IMR-90 (cell line): ENCODE measurements around the gene SMIM14. TPM values are rescaled to one million over a fixed set of nuclear protein-coding genes. Genes with fewer than 3 reads are reported as not detected.
A peak's percentile ranks its signal among the peaks of the same experiment; 100 is the strongest.

Experiments
- BHLHE40 ChIP-seq: fragments of 150-350 bp; IDR thresholded peaks from 2 replicates; pipeline ENCODE4 v1.6.1; 2016; ENCODE audit warnings: mild to moderate bottlenecking, low read depth, low read length
- CEBPB ChIP-seq: IDR thresholded peaks from 2 replicates; pipeline ENCODE4 v1.6.1; 2012; ENCODE audit warnings: low read depth, low read length, improper control_type of control experiment
- CTCF ChIP-seq: conservative IDR thresholded peaks from 2 replicates; pipeline ENCODE4 v1.5.1; 2012; ENCODE audit warnings: mild to moderate bottlenecking, low read depth, low read length, improper control_type of control experiment
- FOS ChIP-seq: fragments of 150-350 bp; IDR thresholded peaks from 2 replicates; pipeline ENCODE4 v1.6.1; 2016; ENCODE audit warnings: low read depth, low read length
- polyA plus RNA-seq, 3 experiments: library from polyadenylated mRNA; depleted of rRNA; stranded (reverse); fragments of >200 nt; gene quantifications; 2 replicates each; pipeline ENCODE4 v1.2.3, GENCODE V29; 2012; ENCODE audit warnings: low replicate concordance in 1 of 3
- total RNA-seq: library from RNA; depleted of rRNA; stranded (reverse); fragments of >200 nt; gene quantifications from 2 replicates; pipeline ENCODE4 v1.2.3, GENCODE V29; 2012

SMIM14 gene
- total and polyA plus RNA-seq, 2 of the 4 experiments (the other 2 are of a cell fraction): 15.6 to 20.9 TPM

GRCh38 chr4:39638354-39639239, at the start of gene SMIM14 (continued):
- TF ChIP-seq CTCF: no peak
- no peak for TF ChIP-seq FOS
- peak; percentile 99 for TF ChIP-seq CEBPB
- peak; percentile 54 for TF ChIP-seq BHLHE40
